CD4-positive, alpha-beta T cell (primary cell): ENCODE measurements around the gene CYGB. TPM values are rescaled to one million over a fixed set of nuclear protein-coding genes. Genes with fewer than 3 reads are reported as not detected.

Source experiments
- ATAC-seq: fragments of 200-7000 bp; cut with Tn5 transposase; one replicate; pipeline ENCODE4 v1.10.0; 2022; ENCODE audit warnings: mild to moderate bottlenecking; ENCODE audit not compliant: poor library complexity
- CTCF ChIA-PET: fragments of 350-600 bp; sonication (Branson Sonifier 250); formaldehyde crosslinking; loops from one replicate; lab custom pipeline; 2021; ENCODE audit warnings: antibody characterized with exemption, inconsistent platforms; lab: Charles Lee
- POLR2A ChIA-PET: fragments of 350-600 bp; sonication (Branson Sonifier 250); formaldehyde crosslinking; loops from one replicate; lab custom pipeline; 2021; ENCODE audit warnings: antibody characterized with exemption, inconsistent platforms; lab: Charles Lee
- DNase-seq, 14 experiments: peaks; one replicate each; pipeline ENCODE4 v3.0.0-alpha.2; 2013 to 2020; ENCODE audit warnings: mixed read lengths in 2 of 14
- H3K27ac ChIP-seq, 2 donors: one replicate each; pipeline versions ENCODE4 v1.5.1 to v1.7.0; 2013; ENCODE audit warnings: low read length in 2 of 2, low read depth in 1 of 2, mild to moderate bottlenecking in 1 of 2
- H3K27me3 ChIP-seq, 2 experiments: 1 replicate in 1 of 2; 2 replicates in 1 of 2; pipeline versions ENCODE4 v1.6.1 to v1.7.0; 2013; ENCODE audit warnings: low read length in 2 of 2, control low read depth in 1 of 2, mild to moderate bottlenecking in 1 of 2, moderate library complexity in 1 of 2; ENCODE audit not compliant: insufficient read depth in 2 of 2, control insufficient read depth in 1 of 2
- H3K36me3 ChIP-seq: one replicate; pipeline ENCODE4 v1.6.1; 2013; ENCODE audit warnings: low read length, control low read depth; ENCODE audit not compliant: insufficient read depth
- H3K4me1 ChIP-seq: one replicate; pipeline ENCODE4 v1.6.1; 2013; ENCODE audit warnings: low read length, control low read depth; ENCODE audit not compliant: insufficient read depth
- H3K4me3 ChIP-seq: one replicate; pipeline ENCODE4 v1.5.1; 2013; ENCODE audit warnings: mild to moderate bottlenecking, low read length, moderate library complexity
- H3K9me3 ChIP-seq, 2 experiments: 1 replicate in 1 of 2; 2 replicates in 1 of 2; pipeline versions ENCODE4 v1.6.1 to v1.7.0; 2013; ENCODE audit warnings: low read length in 2 of 2, mild to moderate bottlenecking in 2 of 2, control low read depth in 1 of 2, moderate library complexity in 1 of 2; ENCODE audit not compliant: control insufficient read depth in 1 of 2, insufficient read depth in 1 of 2
- H3K27ac Mint-ChIP-seq: one replicate; pipeline ENCODE4 v1.8.0; 2020; ENCODE audit warnings: mixed read lengths
- H3K27me3 Mint-ChIP-seq: one replicate; pipeline ENCODE4 v1.8.0; 2021; ENCODE audit warnings: mixed read lengths
- H3K36me3 Mint-ChIP-seq: one replicate; pipeline ENCODE4 v1.8.0; 2021; ENCODE audit warnings: low read depth, mixed read lengths
- H3K4me1 Mint-ChIP-seq: one replicate; pipeline ENCODE4 v1.8.0; 2021; ENCODE audit warnings: low read depth, mixed read lengths
- H3K4me3 Mint-ChIP-seq: one replicate; pipeline ENCODE4 v1.8.0; 2020; ENCODE audit warnings: mild to moderate bottlenecking, mixed read lengths
- H3K9me3 Mint-ChIP-seq: one replicate; pipeline ENCODE4 v1.8.0; 2020; ENCODE audit warnings: mixed read lengths
- intact Hi-C, 2 experiments: fragments of 100-400 bp; cut with DNase I in 1 of 2; cut with micrococcal nuclease in 1 of 2; formaldehyde crosslinking; loops; one replicate each; pipeline versions ENCODE4 v1.15.1 to v1.9.0; 2023 to 2025; cut with DNase I, micrococcal nuclease
- total RNA-seq, 174 experiments: library from RNA in 2 of 174; stranded (reverse) in 2 of 174; gene quantifications; one replicate each; pipeline ENCODE4 v1.2.3 and lab custom pipeline; 2021 to 2026
- TF ChIP-seq, protein P1 (sequence below): fragments of 200-600 bp; IDR thresholded peaks from one replicate; pipeline ENCODE4 v1.8.0; 2022; ENCODE audit warnings: antibody characterized with exemption, mild to moderate bottlenecking

Gene CYGB
- total RNA-seq, 2 experiments from 2014 or later = not detected

DNA sequence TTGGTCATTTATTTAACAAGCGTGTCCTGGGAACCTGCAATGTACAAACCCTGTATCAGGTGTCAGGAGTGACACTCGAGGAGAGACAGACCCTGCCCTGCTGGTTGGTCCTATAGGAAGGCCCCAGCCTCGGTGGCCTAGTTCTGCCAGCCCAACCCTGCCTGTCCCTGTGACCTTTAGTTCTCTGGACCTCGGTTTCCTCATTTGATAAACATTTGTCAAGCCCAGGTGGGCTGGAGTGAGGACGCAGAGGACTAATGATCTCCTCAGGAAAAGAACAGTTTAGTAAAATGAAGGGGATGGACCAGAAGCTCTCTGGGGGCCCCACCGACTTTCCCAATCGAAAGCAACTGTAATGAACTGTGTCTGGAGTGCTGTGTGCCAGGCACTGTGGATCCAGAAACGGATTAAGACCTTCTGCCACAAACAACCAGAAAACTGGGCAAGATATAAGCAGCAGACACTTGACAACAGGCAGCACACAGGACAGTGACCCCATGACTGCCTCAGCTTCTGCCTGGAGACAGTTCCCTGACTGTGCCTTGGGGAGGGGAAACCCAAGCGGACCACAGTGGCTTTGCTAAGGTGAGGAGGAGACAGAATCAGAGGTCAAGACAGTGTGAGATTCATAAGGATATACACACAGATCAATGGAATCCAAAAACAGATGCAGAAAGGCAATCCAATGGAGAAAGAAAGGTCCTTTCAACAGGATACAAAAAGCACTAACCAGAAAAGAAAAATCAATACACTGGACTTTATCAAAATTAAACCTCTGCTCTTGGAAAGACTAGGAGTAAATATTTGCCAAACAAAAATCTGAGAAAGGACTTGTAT is 11.1 kb upstream of the CYGB start:
- ATAC-seq = no peak
- H3K4me1 Mint-ChIP-seq = no peaks in the 10 kb centered on the region
- H3K36me3 Mint-ChIP-seq = no peaks in the 10 kb centered on the region
- no peak overlapping the region for H3K4me3 Mint-ChIP-seq
- TF ChIP-seq, protein P1, sequence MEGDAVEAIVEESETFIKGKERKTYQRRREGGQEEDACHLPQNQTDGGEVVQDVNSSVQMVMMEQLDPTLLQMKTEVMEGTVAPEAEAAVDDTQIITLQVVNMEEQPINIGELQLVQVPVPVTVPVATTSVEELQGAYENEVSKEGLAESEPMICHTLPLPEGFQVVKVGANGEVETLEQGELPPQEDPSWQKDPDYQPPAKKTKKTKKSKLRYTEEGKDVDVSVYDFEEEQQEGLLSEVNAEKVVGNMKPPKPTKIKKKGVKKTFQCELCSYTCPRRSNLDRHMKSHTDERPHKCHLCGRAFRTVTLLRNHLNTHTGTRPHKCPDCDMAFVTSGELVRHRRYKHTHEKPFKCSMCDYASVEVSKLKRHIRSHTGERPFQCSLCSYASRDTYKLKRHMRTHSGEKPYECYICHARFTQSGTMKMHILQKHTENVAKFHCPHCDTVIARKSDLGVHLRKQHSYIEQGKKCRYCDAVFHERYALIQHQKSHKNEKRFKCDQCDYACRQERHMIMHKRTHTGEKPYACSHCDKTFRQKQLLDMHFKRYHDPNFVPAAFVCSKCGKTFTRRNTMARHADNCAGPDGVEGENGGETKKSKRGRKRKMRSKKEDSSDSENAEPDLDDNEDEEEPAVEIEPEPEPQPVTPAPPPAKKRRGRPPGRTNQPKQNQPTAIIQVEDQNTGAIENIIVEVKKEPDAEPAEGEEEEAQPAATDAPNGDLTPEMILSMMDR = no peak
- H3K27ac Mint-ChIP-seq = no peak overlapping the region
- Histone ChIP-seq H3K4me1 (peaks cover 7% of the 10 kb centered on the region), H3K4me3 (no peak overlapping the region), H3K27me3 (no peaks in the 10 kb centered on the region), H3K36me3 (no peaks in the 10 kb centered on the region), H3K9me3 (no peaks in the 10 kb centered on the region), H3K27ac (no peak overlapping the region)
- H3K9me3 Mint-ChIP-seq = no peaks in the 10 kb centered on the region
- DNase-seq = no peak
- CTCF ChIA-PET = interaction anchor here (2.3 kb wide), 1 partner anchor 25 kb away, joined by 8 read pairs; no protein-coding TSS in a partner anchor
- intact Hi-C loops = no loop called here
- POLR2A ChIA-PET = interaction anchor here (0.7 kb wide), 1 partner anchor 116 kb away, joined by 3 read pairs; no protein-coding TSS in a partner anchor
- peaks cover 7% of the 10 kb centered on the region for H3K27me3 Mint-ChIP-seq

GRCh38 chr17:76547642-76548202 is 10.2 kb upstream of the CYGB start:
- CTCF ChIA-PET = no interaction called here
- POLR2A ChIA-PET = no interaction called here

DNA sequence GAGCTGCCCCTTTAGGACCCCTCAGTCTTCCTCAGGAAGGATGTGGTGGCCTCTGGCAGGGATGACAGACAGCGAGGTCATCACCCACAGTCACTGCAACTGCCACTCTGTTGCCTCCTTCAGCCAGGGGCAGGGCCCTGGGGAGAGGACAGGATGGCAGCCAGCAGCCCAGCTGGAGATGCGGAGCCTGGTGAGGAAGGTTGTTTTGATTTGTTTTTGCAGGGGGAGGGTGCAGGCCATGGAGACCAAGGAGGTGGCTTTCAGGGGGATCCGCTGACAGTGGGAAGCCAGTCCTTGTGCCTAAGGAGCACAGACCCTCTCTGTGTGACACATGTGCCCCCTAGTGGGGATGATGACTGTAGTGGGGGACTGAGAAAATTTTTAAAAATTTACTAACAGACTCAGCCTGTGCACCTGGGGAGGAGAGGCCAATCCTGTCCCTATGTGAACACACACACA is 9.7 kb upstream of the CYGB start:
- Histone ChIP-seq H3K9me3 (no peaks in the 10 kb centered on the region), H3K4me1 (peaks cover 7% of the 10 kb centered on the region), H3K27me3 (peaks cover 0 to 7% of the 10 kb centered on the region in 2 experiments), H3K4me3 (no peak overlapping the region), H3K27ac (no peak overlapping the region), H3K36me3 (no peaks in the 10 kb centered on the region)
- DNase-seq (peak; percentile 37 to 80 (median 55)), ATAC-seq (peak; percentile 93)
- TF ChIP-seq, protein P1 = peak; percentile 62
- H3K9me3 Mint-ChIP-seq = no peaks in the 10 kb centered on the region
- intact Hi-C loops = loop anchor here (1.0 kb wide), 2 partner anchors 24 to 81 kb away; no protein-coding TSS in a partner anchor
- no peaks in the 10 kb centered on the region for H3K36me3 Mint-ChIP-seq
- no peak overlapping the region for H3K27ac Mint-ChIP-seq
- ChIA-PET POLR2A (interaction anchor here (1.1 kb wide), 1 partner anchor 10 kb away, joined by 3 read pairs; no protein-coding TSS in a partner anchor), CTCF (interaction anchor here (1.0 kb wide), 1 partner anchor 11 kb away, joined by 3 read pairs; no protein-coding TSS in a partner anchor)
- H3K4me3 Mint-ChIP-seq = no peak overlapping the region
- H3K27me3 Mint-ChIP-seq = peaks cover 12% of the 10 kb centered on the region
- no peaks in the 10 kb centered on the region for H3K4me1 Mint-ChIP-seq

More at GRCh38 chr17:76547642-76548202, 10.2 kb upstream of the CYGB start:
- peaks cover 8% of the 10 kb centered on the region for H3K27me3 Mint-ChIP-seq
- H3K27ac Mint-ChIP-seq = no peak overlapping the region
- no peak for DNase-seq
- Histone ChIP-seq H3K4me1 (peaks cover 7% of the 10 kb centered on the region), H3K27ac (no peak overlapping the region), H3K4me3 (no peak overlapping the region), H3K36me3 (no peaks in the 10 kb centered on the region), H3K9me3 (no peaks in the 10 kb centered on the region), H3K27me3 (peaks cover 0 to 7% of the 10 kb centered on the region in 2 experiments)
- H3K9me3 Mint-ChIP-seq = no peaks in the 10 kb centered on the region
- no peaks in the 10 kb centered on the region for H3K4me1 Mint-ChIP-seq
- intact Hi-C loops = loop anchor here (1.0 kb wide), 2 partner anchors 24 to 81 kb away; no protein-coding TSS in a partner anchor
- TF ChIP-seq, protein P1 = no peak
- no peak overlapping the region for H3K4me3 Mint-ChIP-seq
- ATAC-seq = no peak
- no peaks in the 10 kb centered on the region for H3K36me3 Mint-ChIP-seq
